ENCODE measurements around the gene MRPL23.

MRPL23 gene

GRCh38 chr11:1947592-1948237 lies 583 bp downstream of the MRPL23 start:
- Mint-ChIP-seq H3K4me3 (no peak overlapping the region), H3K4me1 (ENCODE audit: low read depth) (no peaks in the 10 kb centered on the region), H3K36me3 (ENCODE audit: low read depth) (no peaks in the 10 kb centered on the region), H3K27me3 (ENCODE audit: low read depth) (no peaks in the 10 kb centered on the region), H3K9me3 (no peaks in the 10 kb centered on the region), H3K27ac (no peak overlapping the region)
- DNase-seq (ENCODE audit: low spot score): no peak

- Mint-ChIP-seq H3K27me3 (ENCODE audit: low read depth) (no peaks in the 10 kb centered on the region), H3K9me3 (no peaks in the 10 kb centered on the region), H3K4me1 (ENCODE audit: low read depth) (no peaks in the 10 kb centered on the region), H3K27ac (no peak overlapping the region), H3K4me3 (no peak overlapping the region), H3K36me3 (ENCODE audit: low read depth) (no peaks in the 10 kb centered on the region)
- DNase-seq (ENCODE audit: low spot score): no peak
Observed at GRCh38 chr11:1948389-1948788, 1.3 kb downstream of the MRPL23 start.

- H3K36me3 Mint-ChIP-seq (ENCODE audit: low read depth): no peaks in the 10 kb centered on the region
- no peaks in the 10 kb centered on the region for H3K9me3 Mint-ChIP-seq
- H3K27me3 Mint-ChIP-seq (ENCODE audit: low read depth): no peaks in the 10 kb centered on the region
- H3K4me1 Mint-ChIP-seq (ENCODE audit: low read depth): no peaks in the 10 kb centered on the region
- no peak overlapping the region for H3K4me3 Mint-ChIP-seq
- no peak for DNase-seq (ENCODE audit: low spot score)
- no peak overlapping the region for H3K27ac Mint-ChIP-seq
Observed at GRCh38 chr11:1949302-1949701, 2.2 kb downstream of the MRPL23 start.

- H3K36me3 Mint-ChIP-seq (ENCODE audit: low read depth): no peaks in the 10 kb centered on the region
- H3K27me3 Mint-ChIP-seq (ENCODE audit: low read depth): no peaks in the 10 kb centered on the region
- no peak overlapping the region for H3K27ac Mint-ChIP-seq
- no peaks in the 10 kb centered on the region for H3K4me1 Mint-ChIP-seq (ENCODE audit: low read depth)
- DNase-seq (ENCODE audit: low spot score): no peak
- no peaks in the 10 kb centered on the region for H3K9me3 Mint-ChIP-seq
- no peak overlapping the region for H3K4me3 Mint-ChIP-seq
Observed at GRCh38 chr11:1949922-1950321, 2.8 kb downstream of the MRPL23 start.

GRCh38 chr11:1952806-1953482 lies 5.8 kb downstream of the MRPL23 start:
- no peaks in the 10 kb centered on the region for H3K27me3 Mint-ChIP-seq (ENCODE audit: low read depth)
- no peak overlapping the region for H3K27ac Mint-ChIP-seq

GRCh38 chr11:1953489-1954266 lies 6.5 kb downstream of the MRPL23 start:
- H3K27ac Mint-ChIP-seq: no peak overlapping the region
- H3K27me3 Mint-ChIP-seq (ENCODE audit: low read depth): no peaks in the 10 kb centered on the region
- no peak for DNase-seq (ENCODE audit: low spot score)
- no peak overlapping the region for H3K4me3 Mint-ChIP-seq
- H3K36me3 Mint-ChIP-seq (ENCODE audit: low read depth): no peaks in the 10 kb centered on the region
- H3K9me3 Mint-ChIP-seq: no peaks in the 10 kb centered on the region
- H3K4me1 Mint-ChIP-seq (ENCODE audit: low read depth): no peaks in the 10 kb centered on the region

More at GRCh38 chr11:1952806-1953482, 5.8 kb downstream of the MRPL23 start:
- H3K36me3 Mint-ChIP-seq (ENCODE audit: low read depth): no peaks in the 10 kb centered on the region
- no peak overlapping the region for H3K4me3 Mint-ChIP-seq
- no peak for DNase-seq (ENCODE audit: low spot score)
- no peaks in the 10 kb centered on the region for H3K9me3 Mint-ChIP-seq
- no peaks in the 10 kb centered on the region for H3K4me1 Mint-ChIP-seq (ENCODE audit: low read depth)

- no peaks in the 10 kb centered on the region for H3K4me1 Mint-ChIP-seq (ENCODE audit: low read depth)
- no peaks in the 10 kb centered on the region for H3K27me3 Mint-ChIP-seq (ENCODE audit: low read depth)
- no peaks in the 10 kb centered on the region for H3K36me3 Mint-ChIP-seq (ENCODE audit: low read depth)
Observed at GRCh38 chr11:1958367-1958766, 11.2 kb downstream of the MRPL23 start.

GRCh38 chr11:1959786-1960185 lies 12.7 kb downstream of the MRPL23 start:
- H3K27me3 Mint-ChIP-seq (ENCODE audit: low read depth): no peaks in the 10 kb centered on the region
- no peaks in the 10 kb centered on the region for H3K4me1 Mint-ChIP-seq (ENCODE audit: low read depth)
- DNase-seq (ENCODE audit: low spot score): no peak
- H3K4me3 Mint-ChIP-seq: no peak overlapping the region
- H3K9me3 Mint-ChIP-seq: no peaks in the 10 kb centered on the region
- H3K36me3 Mint-ChIP-seq (ENCODE audit: low read depth): no peaks in the 10 kb centered on the region
- H3K27ac Mint-ChIP-seq: no peak overlapping the region

More at GRCh38 chr11:1958367-1958766, 11.2 kb downstream of the MRPL23 start:
- DNase-seq (ENCODE audit: low spot score): no peak
- Mint-ChIP-seq H3K4me3 (no peak overlapping the region), H3K9me3 (no peaks in the 10 kb centered on the region), H3K27ac (no peak overlapping the region)

GRCh38 chr11:1963864-1964263 lies 16.7 kb downstream of the MRPL23 start:
- H3K4me1 Mint-ChIP-seq (ENCODE audit: low read depth): no peaks in the 10 kb centered on the region
- no peak overlapping the region for H3K4me3 Mint-ChIP-seq
- H3K27ac Mint-ChIP-seq: no peak overlapping the region
- no peaks in the 10 kb centered on the region for H3K27me3 Mint-ChIP-seq (ENCODE audit: low read depth)
- H3K36me3 Mint-ChIP-seq (ENCODE audit: low read depth): no peaks in the 10 kb centered on the region
- H3K9me3 Mint-ChIP-seq: no peaks in the 10 kb centered on the region
- no peak for DNase-seq (ENCODE audit: low spot score)

- H3K27me3 Mint-ChIP-seq (ENCODE audit: low read depth): no peaks in the 10 kb centered on the region
- H3K27ac Mint-ChIP-seq: no peak overlapping the region
- no peaks in the 10 kb centered on the region for H3K9me3 Mint-ChIP-seq
- H3K36me3 Mint-ChIP-seq (ENCODE audit: low read depth): no peaks in the 10 kb centered on the region
- H3K4me1 Mint-ChIP-seq (ENCODE audit: low read depth): no peaks in the 10 kb centered on the region
- no peak overlapping the region for H3K4me3 Mint-ChIP-seq
- no peak for DNase-seq (ENCODE audit: low spot score)
Observed at GRCh38 chr11:1964348-1964747, 17.2 kb downstream of the MRPL23 start.

- H3K36me3 Mint-ChIP-seq (ENCODE audit: low read depth): no peaks in the 10 kb centered on the region
- no peaks in the 10 kb centered on the region for H3K27me3 Mint-ChIP-seq (ENCODE audit: low read depth)
- H3K9me3 Mint-ChIP-seq: no peaks in the 10 kb centered on the region
- no peak overlapping the region for H3K4me3 Mint-ChIP-seq
- H3K4me1 Mint-ChIP-seq (ENCODE audit: low read depth): no peaks in the 10 kb centered on the region
- no peak overlapping the region for H3K27ac Mint-ChIP-seq
- DNase-seq (ENCODE audit: low spot score): no peak
Observed at GRCh38 chr11:1964955-1965354, 17.8 kb downstream of the MRPL23 start.

- no peak overlapping the region for H3K27ac Mint-ChIP-seq
- H3K9me3 Mint-ChIP-seq: no peaks in the 10 kb centered on the region
- H3K36me3 Mint-ChIP-seq (ENCODE audit: low read depth): no peaks in the 10 kb centered on the region
- no peaks in the 10 kb centered on the region for H3K27me3 Mint-ChIP-seq (ENCODE audit: low read depth)
- DNase-seq (ENCODE audit: low spot score): no peak
- no peaks in the 10 kb centered on the region for H3K4me1 Mint-ChIP-seq (ENCODE audit: low read depth)
- no peak overlapping the region for H3K4me3 Mint-ChIP-seq
Observed at GRCh38 chr11:1966531-1966930, 19.4 kb downstream of the MRPL23 start.

GRCh38 chr11:1967641-1968225 lies 20.6 kb downstream of the MRPL23 start:
- H3K27me3 Mint-ChIP-seq (ENCODE audit: low read depth): no peaks in the 10 kb centered on the region

GRCh38 chr11:1968454-1969002 lies 21.4 kb downstream of the MRPL23 start:
- H3K27ac Mint-ChIP-seq: no peak overlapping the region
- no peaks in the 10 kb centered on the region for H3K4me1 Mint-ChIP-seq (ENCODE audit: low read depth)
- no peaks in the 10 kb centered on the region for H3K9me3 Mint-ChIP-seq
- H3K36me3 Mint-ChIP-seq (ENCODE audit: low read depth): no peaks in the 10 kb centered on the region
- H3K27me3 Mint-ChIP-seq (ENCODE audit: low read depth): no peaks in the 10 kb centered on the region
- DNase-seq (ENCODE audit: low spot score): no peak
- H3K4me3 Mint-ChIP-seq: no peak overlapping the region

More at GRCh38 chr11:1967641-1968225, 20.6 kb downstream of the MRPL23 start:
- no peak for DNase-seq (ENCODE audit: low spot score)
- Mint-ChIP-seq H3K9me3 (no peaks in the 10 kb centered on the region), H3K4me1 (ENCODE audit: low read depth) (no peaks in the 10 kb centered on the region), H3K36me3 (ENCODE audit: low read depth) (no peaks in the 10 kb centered on the region), H3K27ac (no peak overlapping the region), H3K4me3 (no peak overlapping the region)
